ENCODE data around the gene WBP2.

DNA sequence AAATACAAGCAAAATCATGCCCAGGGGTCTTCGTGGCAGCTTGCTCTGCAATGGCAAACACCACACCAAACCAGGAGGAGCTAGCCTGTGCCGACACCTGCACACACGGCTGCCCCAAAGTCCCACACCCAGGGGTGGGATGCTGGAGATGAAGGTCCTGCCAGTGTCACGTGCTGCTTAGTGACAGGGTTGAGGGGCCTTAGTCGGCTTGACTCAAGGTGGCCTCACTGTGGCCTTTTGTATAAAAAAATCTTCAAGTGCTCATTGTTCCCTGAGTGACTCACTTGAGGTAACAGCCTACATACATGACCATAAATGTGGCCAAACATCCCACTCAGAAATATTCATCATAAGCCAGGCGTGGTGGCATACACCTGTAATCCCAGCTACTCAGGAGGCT is 34.3 kb upstream of the WBP2 start:
- TF ChIP-seq CTCF (IDR thresholded peaks at IDR 0.05) (no peak), POLR2A (IDR thresholded peaks at IDR 0.05) (no peak), EP300 (IDR thresholded peaks at IDR 0.05; ENCODE audit: low read depth) (no peak), POLR2AphosphoS5 (IDR thresholded peaks at IDR 0.05) (no peak)

All from transverse colon (tissue), 4 donors.